HepG2 (cell line): ENCODE measurements around the gene DDX39B. TPM values are rescaled to one million over a fixed set of nuclear protein-coding genes. Genes with fewer than 3 reads are reported as not detected.

Source experiments
- ATAC-seq: fragments of 200-7000 bp; cut with Tn5 transposase; 3 replicates; pipeline ENCODE4 v1.9.1; 2020; ENCODE audit warnings: mild to moderate bottlenecking, moderate library complexity
- BruUV-seq: library from RNA; stranded (reverse); fragments of 400-500 nt; replicated peaks from 2 replicates; lab custom pipeline; 2021; lab: Mats Ljungman, UMichigan
- CTCF ChIA-PET: fragments of 300-600 bp; formaldehyde crosslinking; extraction: SDS; loops from one replicate; lab custom pipeline; 2021; ENCODE audit warnings: low total read pairs, inconsistent platforms, low intra/inter-chr PET ratio; lab: Yijun Ruan, JAX
- POLR2A ChIA-PET: fragments of 350-600 bp; sonication (Branson Sonifier 250); formaldehyde crosslinking; loops from one replicate; lab custom pipeline; 2020; ENCODE audit warnings: antibody characterized with exemption, inconsistent platforms; lab: Yijun Ruan, JAX
- DNase-seq: peaks from one replicate; pipeline ENCODE4 v3.0.0-alpha.2; 2015; ENCODE audit warnings: low spot score
- FAIRE-seq: peaks from 3 replicates; lab custom pipeline; 2011; peaks lifted over from hg19 to GRCh38; lab: Jason Lieb, UNC
- H2AFZ ChIP-seq: one replicate; pipeline ENCODE4 v1.6.1; 2011; ENCODE audit warnings: low read length, inconsistent platforms
- H3K27ac ChIP-seq: fragments of 300-600 bp; 3 replicates; pipeline ENCODE4 v1.8.0; 2011; ENCODE audit warnings: mixed run types, mild to moderate bottlenecking, mixed read lengths, low read length, inconsistent platforms; ENCODE audit not compliant: insufficient read depth; ENCODE audit errors: extremely low read length
- H3K27me3 ChIP-seq, 2 experiments: fragments of 200-600 bp in 1 of 2; 2 replicates in 1 of 2; 3 replicates in 1 of 2; pipeline versions ENCODE4 v1.6.0 to v1.8.0; 2011; ENCODE audit warnings: low read length in 2 of 2, mild to moderate bottlenecking in 2 of 2, moderate library complexity in 2 of 2, inconsistent platforms in 1 of 2; ENCODE audit not compliant: insufficient read depth in 2 of 2, control insufficient read depth in 1 of 2
- H3K36me3 ChIP-seq, 2 experiments: fragments of 200-600 bp in 1 of 2; replicated peaks in 1 of 2; 2 replicates in 1 of 2; 3 replicates in 1 of 2; pipeline versions ENCODE4 v1.5.1 to v1.8.0; 2011; ENCODE audit warnings: low read length in 2 of 2, inconsistent platforms in 1 of 2; ENCODE audit not compliant: insufficient read depth in 2 of 2, control insufficient read depth in 1 of 2
- H3K4me1 ChIP-seq: 2 replicates; pipeline ENCODE4 v1.5.1; 2012; ENCODE audit warnings: low read length, inconsistent platforms; ENCODE audit not compliant: insufficient read depth
- H3K4me2 ChIP-seq: 2 replicates; pipeline ENCODE4 v1.6.0; 2011; ENCODE audit warnings: low read depth, low read length, inconsistent platforms
- H3K4me3 ChIP-seq, 3 experiments: fragments of 200-600 bp in 1 of 3; sonication (generic), shearing (Covaris generic) in 1 of 3; replicated peaks in 1 of 3; 2 replicates each; pipeline ENCODE4 v1.5.1; 2011 to 2016; ENCODE audit warnings: low read length in 3 of 3, inconsistent platforms in 2 of 3, low read depth in 2 of 3, mild to moderate bottlenecking in 2 of 3, control low read depth in 1 of 3, mixed read lengths in 1 of 3; ENCODE audit not compliant: insufficient read depth in 1 of 3
- H3K79me2 ChIP-seq: one replicate; pipeline ENCODE4 v1.6.1; 2011; ENCODE audit warnings: low read length, inconsistent platforms; ENCODE audit not compliant: insufficient read depth
- H3K9ac ChIP-seq: 2 replicates; pipeline ENCODE4 v1.6.0; 2011; ENCODE audit warnings: mild to moderate bottlenecking, low read depth, low read length, inconsistent platforms; ENCODE audit not compliant: insufficient read depth
- H3K9me3 ChIP-seq: 2 replicates; pipeline ENCODE4 v1.5.1; 2012; ENCODE audit warnings: mild to moderate bottlenecking, low read length
- H4K20me1 ChIP-seq: 2 replicates; pipeline ENCODE4 v1.6.0; 2011; ENCODE audit warnings: inconsistent platforms, mild to moderate bottlenecking, low read length, moderate library complexity; ENCODE audit not compliant: insufficient read depth
- DRAP1 ChIP-seq: IDR thresholded peaks from 2 replicates; pipeline ENCODE4 v1.6.1; 2016; ENCODE audit warnings: missing genetic modification reagents, missing compliant biosample characterization
- HCFC1 ChIP-seq: fragments of 150-350 bp; IDR thresholded peaks from 2 replicates; pipeline ENCODE4 v1.6.1; 2014; ENCODE audit warnings: low read depth, low read length
- TGIF2 ChIP-seq: IDR thresholded peaks from 2 replicates; pipeline ENCODE4 v1.6.1; 2016; ENCODE audit warnings: control low read depth, missing compliant biosample characterization
- ZNF124 ChIP-seq: sonication (generic); formaldehyde crosslinking; IDR thresholded peaks from 2 replicates; pipeline ENCODE4 v1.4.0; 2020; ENCODE audit warnings: missing genetic modification reagents
- ZNF20 ChIP-seq: sonication (generic); formaldehyde crosslinking; IDR thresholded peaks from 2 replicates; pipeline ENCODE4 v1.4.0; 2020; ENCODE audit warnings: mild to moderate bottlenecking, moderate library complexity, missing genetic modification reagents
- ZNF333 ChIP-seq: sonication (generic); formaldehyde crosslinking; IDR thresholded peaks from 2 replicates; pipeline ENCODE4 v1.4.0; 2020; ENCODE audit warnings: mild to moderate bottlenecking, missing genetic modification reagents, borderline replicate concordance
- ZNF639 ChIP-seq: conservative IDR thresholded peaks from 2 replicates; pipeline ENCODE4 v1.6.1; 2018; ENCODE audit warnings: missing genetic modification reagents
- ZXDC ChIP-seq: sonication (generic); formaldehyde crosslinking; IDR thresholded peaks from 2 replicates; pipeline ENCODE4 v1.5.0; 2020; ENCODE audit warnings: mild to moderate bottlenecking, missing genetic modification reagents
- WGBS: methylation state at CpG from one replicate; pipeline ENCODE4 v1.1.6; 2017; ENCODE audit warnings: low lambda C conversion rate; 5-methylcytosine and 5-hydroxymethylcytosine counted together
- in situ Hi-C: cut with HindIII; loops from 2 replicates; pipeline ENCODE4 v1.10.0; 2017; ENCODE audit warnings: low pct_unique_long_range_greater_than_20kb; ENCODE audit not compliant: extremely low pct_ligation_motif_present
- intact Hi-C: fragments of 100-400 bp; cut with micrococcal nuclease; formaldehyde crosslinking; loops from one replicate; pipeline ENCODE4 v1.10.0; 2022; ENCODE audit not compliant: unreplicated experiment
- polyA plus RNA-seq, 8 experiments: library from polyadenylated mRNA; depleted of rRNA in 3 of 8; stranded (reverse) in 7 of 8; unstranded in 1 of 8; fragments of >200 nt; fragmentation: Illumina TruSeq in 4 of 8; extraction: Trizol in 4 of 8; gene quantifications; 2 replicates each; pipeline versions ENCODE4 v1.2.1 to v1.2.3, GENCODE V29; 2011 to 2016; ENCODE audit warnings: low read depth in 4 of 8, missing spikeins in 1 of 8, mixed read lengths in 1 of 8; ENCODE audit not compliant: insufficient read depth in 1 of 8
- total RNA-seq, 5 experiments: library from RNA; depleted of rRNA; stranded (reverse); fragments of >200 nt; fragmentation: Illumina TruSeq; extraction: Trizol; gene quantifications; 2 replicates each; pipeline ENCODE4 v1.2.3, GENCODE V29; 2016; ENCODE audit warnings: low read depth in 1 of 5
- TF ChIP-seq, protein P1 (sequence below): sonication (generic); formaldehyde crosslinking; IDR thresholded peaks from 2 replicates; pipeline ENCODE4 v1.5.0; 2020; ENCODE audit warnings: mild to moderate bottlenecking, missing genetic modification reagents
- TF ChIP-seq, protein P2 (sequence below): sonication (generic); formaldehyde crosslinking; IDR thresholded peaks from 2 replicates; pipeline ENCODE4 v1.5.1; 2020; ENCODE audit warnings: mild to moderate bottlenecking, moderate library complexity, missing genetic modification reagents
- TF ChIP-seq, protein P3 (sequence below): sonication (generic); formaldehyde crosslinking; IDR thresholded peaks from 2 replicates; pipeline ENCODE4 v1.4.0; 2020; ENCODE audit warnings: missing genetic modification reagents
- TF ChIP-seq, protein P4 (sequence below): sonication (generic); formaldehyde crosslinking; IDR thresholded peaks from 2 replicates; pipeline ENCODE4 v1.4.0; 2020; ENCODE audit warnings: missing genetic modification reagents

DDX39B gene
- total and polyA plus RNA-seq, 2 of the 13 experiments (the other 11 are each of a cell fraction or from before 2014, with no cell fraction given) = 570 to 678 TPM

DNA sequence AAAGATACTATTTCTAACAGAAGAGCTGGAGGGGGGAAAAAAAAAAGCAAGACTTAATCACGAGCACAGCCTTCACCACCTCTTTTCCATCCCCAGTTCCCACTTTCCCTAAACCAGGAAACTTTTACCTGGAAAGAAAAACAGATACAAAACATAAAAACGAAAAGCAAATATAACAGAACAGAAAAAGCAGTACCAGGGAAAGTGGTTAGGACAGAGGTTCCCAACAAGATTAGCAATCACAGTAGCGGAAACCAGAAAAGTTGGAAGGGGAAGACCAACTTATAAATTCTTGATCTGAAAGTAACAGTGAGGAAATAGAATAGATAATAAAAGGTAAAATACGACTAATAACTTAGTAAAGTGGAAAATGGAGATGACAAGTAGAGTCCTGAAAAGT is 1.2 kb downstream of the DDX39B start:
- CTCF ChIA-PET = no interaction called here
- peaks cover 61% of the 10 kb centered on the region for H3K4me1 ChIP-seq
- in situ Hi-C loops (no loop called here), intact Hi-C loops (loop anchor here (10.0 kb wide), 1 partner anchor 114 kb away; the partner anchor contains the start of genes APOM and BAG6)
- FAIRE-seq (no peak), DNase-seq (no peak), ATAC-seq (no peak)
- H3K4me2 ChIP-seq = peak overlapping the region; percentile 99
- H2AFZ ChIP-seq = no peak overlapping the region
- peak overlapping the region; percentile 66 to 99 (median 83) for H3K4me3 ChIP-seq
- BruUV-seq = no TSS peak
- peak overlapping the region; percentile 96 for H3K9ac ChIP-seq
- peak overlapping the region; percentile 95 for H3K27ac ChIP-seq
- peaks cover 21 to 47% of the 10 kb centered on the region in 2 experiments for H3K36me3 ChIP-seq
- WGBS = 20% methylated on average over 4 of the region's 4 CpGs
- H3K27me3 ChIP-seq = no peaks in the 10 kb centered on the region; a peak in 2 of 5 replicates
- POLR2A ChIA-PET = interaction anchor here (0.7 to 6.9 kb wide), 16 partner anchors 10 to 627 kb away, joined by 3 to 123 read pairs (median 8); partner anchors contain the start of genes APOM, BAG6, C6orf47 and HSPA1A
- peaks cover 53% of the 10 kb centered on the region for H4K20me1 ChIP-seq
- H3K9me3 ChIP-seq = no peaks in the 10 kb centered on the region
- H3K79me2 ChIP-seq = peaks cover 68% of the 10 kb centered on the region
- TF ChIP-seq, protein P1, sequence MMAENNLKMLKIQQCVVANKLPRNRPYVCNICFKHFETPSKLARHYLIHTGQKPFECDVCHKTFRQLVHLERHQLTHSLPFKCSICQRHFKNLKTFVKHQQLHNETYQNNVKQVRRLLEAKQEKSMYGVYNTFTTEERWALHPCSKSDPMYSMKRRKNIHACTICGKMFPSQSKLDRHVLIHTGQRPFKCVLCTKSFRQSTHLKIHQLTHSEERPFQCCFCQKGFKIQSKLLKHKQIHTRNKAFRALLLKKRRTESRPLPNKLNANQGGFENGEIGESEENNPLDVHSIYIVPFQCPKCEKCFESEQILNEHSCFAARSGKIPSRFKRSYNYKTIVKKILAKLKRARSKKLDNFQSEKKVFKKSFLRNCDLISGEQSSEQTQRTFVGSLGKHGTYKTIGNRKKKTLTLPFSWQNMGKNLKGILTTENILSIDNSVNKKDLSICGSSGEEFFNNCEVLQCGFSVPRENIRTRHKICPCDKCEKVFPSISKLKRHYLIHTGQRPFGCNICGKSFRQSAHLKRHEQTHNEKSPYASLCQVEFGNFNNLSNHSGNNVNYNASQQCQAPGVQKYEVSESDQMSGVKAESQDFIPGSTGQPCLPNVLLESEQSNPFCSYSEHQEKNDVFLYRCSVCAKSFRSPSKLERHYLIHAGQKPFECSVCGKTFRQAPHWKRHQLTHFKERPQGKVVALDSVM = no peak
- TF ChIP-seq ZNF124 (CRISPR knock-in tag) (no peak), ZNF639 (no peak), HCFC1 (no peak), ZXDC (CRISPR knock-in tag) (no peak), ZNF20 (no peak), ZNF333 (no peak), DRAP1 (CRISPR knock-in tag) (0 out of 2 replicates have a peak, but pooled peaks have one; percentile 10), TGIF2 (CRISPR knock-in tag) (no peak)
- TF ChIP-seq, protein P2, sequence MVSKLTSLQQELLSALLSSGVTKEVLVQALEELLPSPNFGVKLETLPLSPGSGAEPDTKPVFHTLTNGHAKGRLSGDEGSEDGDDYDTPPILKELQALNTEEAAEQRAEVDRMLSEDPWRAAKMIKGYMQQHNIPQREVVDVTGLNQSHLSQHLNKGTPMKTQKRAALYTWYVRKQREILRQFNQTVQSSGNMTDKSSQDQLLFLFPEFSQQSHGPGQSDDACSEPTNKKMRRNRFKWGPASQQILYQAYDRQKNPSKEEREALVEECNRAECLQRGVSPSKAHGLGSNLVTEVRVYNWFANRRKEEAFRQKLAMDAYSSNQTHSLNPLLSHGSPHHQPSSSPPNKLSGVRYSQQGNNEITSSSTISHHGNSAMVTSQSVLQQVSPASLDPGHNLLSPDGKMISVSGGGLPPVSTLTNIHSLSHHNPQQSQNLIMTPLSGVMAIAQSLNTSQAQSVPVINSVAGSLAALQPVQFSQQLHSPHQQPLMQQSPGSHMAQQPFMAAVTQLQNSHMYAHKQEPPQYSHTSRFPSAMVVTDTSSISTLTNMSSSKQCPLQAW (CRISPR knock-in tag) = no peak
- TF ChIP-seq, protein P3, sequence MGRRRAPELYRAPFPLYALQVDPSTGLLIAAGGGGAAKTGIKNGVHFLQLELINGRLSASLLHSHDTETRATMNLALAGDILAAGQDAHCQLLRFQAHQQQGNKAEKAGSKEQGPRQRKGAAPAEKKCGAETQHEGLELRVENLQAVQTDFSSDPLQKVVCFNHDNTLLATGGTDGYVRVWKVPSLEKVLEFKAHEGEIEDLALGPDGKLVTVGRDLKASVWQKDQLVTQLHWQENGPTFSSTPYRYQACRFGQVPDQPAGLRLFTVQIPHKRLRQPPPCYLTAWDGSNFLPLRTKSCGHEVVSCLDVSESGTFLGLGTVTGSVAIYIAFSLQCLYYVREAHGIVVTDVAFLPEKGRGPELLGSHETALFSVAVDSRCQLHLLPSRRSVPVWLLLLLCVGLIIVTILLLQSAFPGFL (CRISPR knock-in tag) = no peak
- TF ChIP-seq, protein P4, sequence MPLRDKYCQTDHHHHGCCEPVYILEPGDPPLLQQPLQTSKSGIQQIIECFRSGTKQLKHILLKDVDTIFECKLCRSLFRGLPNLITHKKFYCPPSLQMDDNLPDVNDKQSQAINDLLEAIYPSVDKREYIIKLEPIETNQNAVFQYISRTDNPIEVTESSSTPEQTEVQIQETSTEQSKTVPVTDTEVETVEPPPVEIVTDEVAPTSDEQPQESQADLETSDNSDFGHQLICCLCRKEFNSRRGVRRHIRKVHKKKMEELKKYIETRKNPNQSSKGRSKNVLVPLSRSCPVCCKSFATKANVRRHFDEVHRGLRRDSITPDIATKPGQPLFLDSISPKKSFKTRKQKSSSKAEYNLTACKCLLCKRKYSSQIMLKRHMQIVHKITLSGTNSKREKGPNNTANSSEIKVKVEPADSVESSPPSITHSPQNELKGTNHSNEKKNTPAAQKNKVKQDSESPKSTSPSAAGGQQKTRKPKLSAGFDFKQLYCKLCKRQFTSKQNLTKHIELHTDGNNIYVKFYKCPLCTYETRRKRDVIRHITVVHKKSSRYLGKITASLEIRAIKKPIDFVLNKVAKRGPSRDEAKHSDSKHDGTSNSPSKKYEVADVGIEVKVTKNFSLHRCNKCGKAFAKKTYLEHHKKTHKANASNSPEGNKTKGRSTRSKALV (CRISPR knock-in tag) = no peak
